Naive thymus-derived CD4-positive, alpha-beta T cell (primary cell): ENCODE measurements around the gene SVIL. TPM values are rescaled to one million over a fixed set of nuclear protein-coding genes. Genes with fewer than 3 reads are reported as not detected.
A peak's percentile ranks its signal among the peaks of the same experiment; 100 is the strongest.
"Not testable (repeated sequence)": the region's sequence is repeated elsewhere in the genome, so short reads cannot be mapped to it uniquely, and the experiment has no call there.

Experiments
- ATAC-seq: fragments of 150-1000 bp; cut with Tn5 transposase; 2 replicates; pipeline ENCODE4 v1.10.0; 2021; ENCODE audit warnings: mild to moderate bottlenecking, moderate library complexity
- CTCF ChIA-PET: fragments of 350-600 bp; sonication (Branson Sonifier 250); formaldehyde crosslinking; loops from one replicate; lab custom pipeline; 2021; ENCODE audit warnings: antibody characterized with exemption; lab: Charles Lee
- POLR2A ChIA-PET: fragments of 350-600 bp; sonication (Branson Sonifier 250); formaldehyde crosslinking; loops from one replicate; lab custom pipeline; 2021; ENCODE audit warnings: antibody characterized with exemption, inconsistent platforms; lab: Charles Lee
- DNase-seq, 9 donors: peaks; one replicate each; pipeline versions ENCODE4 v3.0.0 to v3.0.0-alpha.2; 2020 to 2022; ENCODE audit warnings: mixed read lengths in 1 of 9
- H3K27ac ChIP-seq: one replicate; pipeline ENCODE4 v1.7.0; 2013; ENCODE audit warnings: mild to moderate bottlenecking, low read depth, low read length, moderate library complexity
- H3K27me3 ChIP-seq, 2 donors: one replicate each; pipeline ENCODE4 v1.7.0; 2013; ENCODE audit warnings: low read length in 2 of 2, mild to moderate bottlenecking in 2 of 2, moderate library complexity in 2 of 2; ENCODE audit not compliant: control insufficient read depth in 2 of 2, insufficient read depth in 2 of 2
- H3K36me3 ChIP-seq, 3 experiments: 1 replicate in 2 of 3; 2 replicates in 1 of 3; pipeline ENCODE4 v1.7.0; 2013; ENCODE audit warnings: low read length in 3 of 3, mild to moderate bottlenecking in 3 of 3, moderate library complexity in 1 of 3; ENCODE audit not compliant: insufficient read depth in 3 of 3, control insufficient read depth in 2 of 3
- H3K4me1 ChIP-seq, 2 donors: one replicate each; pipeline ENCODE4 v1.7.0; 2013; ENCODE audit warnings: low read length in 2 of 2, mild to moderate bottlenecking in 2 of 2, moderate library complexity in 1 of 2; ENCODE audit not compliant: control insufficient read depth in 2 of 2, insufficient read depth in 2 of 2
- H3K4me3 ChIP-seq: 2 replicates; pipeline ENCODE4 v1.7.0; 2013; ENCODE audit warnings: mild to moderate bottlenecking, low read length
- H3K9me3 ChIP-seq, 3 experiments: 1 replicate in 2 of 3; 2 replicates in 1 of 3; pipeline ENCODE4 v1.7.0; 2013; ENCODE audit warnings: low read length in 3 of 3; ENCODE audit not compliant: control insufficient read depth in 2 of 3
- H3K27ac Mint-ChIP-seq, 9 donors: one replicate each; pipeline ENCODE4 v1.8.0; 2020 to 2022; ENCODE audit warnings: mixed read lengths in 9 of 9, mild to moderate bottlenecking in 8 of 9, moderate library complexity in 5 of 9, inconsistent platforms in 2 of 9
- H3K27me3 Mint-ChIP-seq, 5 donors: one replicate each; pipeline ENCODE4 v1.8.0; 2021 to 2022; ENCODE audit warnings: mixed read lengths in 5 of 5, mild to moderate bottlenecking in 1 of 5
- H3K36me3 Mint-ChIP-seq, 5 donors: one replicate each; pipeline ENCODE4 v1.8.0; 2020 to 2022; ENCODE audit warnings: mixed read lengths in 5 of 5, mild to moderate bottlenecking in 3 of 5, inconsistent platforms in 1 of 5
- H3K4me1 Mint-ChIP-seq, 7 donors: one replicate each; pipeline ENCODE4 v1.8.0; 2020 to 2022; ENCODE audit warnings: mixed read lengths in 7 of 7, mild to moderate bottlenecking in 3 of 7, inconsistent platforms in 1 of 7
- H3K4me3 Mint-ChIP-seq, 10 donors: one replicate each; pipeline ENCODE4 v1.8.0; 2020 to 2022; ENCODE audit warnings: mild to moderate bottlenecking in 10 of 10, mixed read lengths in 10 of 10, moderate library complexity in 6 of 10, inconsistent platforms in 2 of 10
- H3K9me3 Mint-ChIP-seq, 11 donors: one replicate each; pipeline ENCODE4 v1.8.0; 2020 to 2022; ENCODE audit warnings: mixed read lengths in 11 of 11, mild to moderate bottlenecking in 4 of 11, inconsistent platforms in 1 of 11, moderate library complexity in 1 of 11
- intact Hi-C, 2 donors: fragments of 100-400 bp; cut with micrococcal nuclease; formaldehyde crosslinking; loops; one replicate each; pipeline ENCODE4 v1.15.1; 2023
- polyA plus RNA-seq, 2 donors: library from polyadenylated mRNA; unstranded; fragments of 300-500 nt; fragmentation: Illumina TruSeq; gene quantifications; one replicate each; pipeline ENCODE4 v1.2.3, GENCODE V29; 2021
- total RNA-seq, 6 experiments: library from RNA in 5 of 6; stranded (reverse) in 5 of 6; gene quantifications; 1 replicate in 5 of 6; 2 replicates in 1 of 6; pipeline ENCODE4 v1.2.3 and lab custom pipeline; 2021 to 2026

The SVIL gene
- total and polyA plus RNA-seq, 7 experiments from 2014 or later, result 8.7 to 48.9 (median 20.3) TPM

GRCh38 chr10:29508554-29509244 lies 126.1 kb downstream of the SVIL start:
- no peaks in the 10 kb centered on the region for H3K27me3 Mint-ChIP-seq
- POLR2A ChIA-PET, result no interaction called here
- DNase-seq (no peak), ATAC-seq (no peak)
- peaks cover 0 to 7% (median 0%) of the 10 kb centered on the region in 7 donors for H3K4me1 Mint-ChIP-seq
- no peaks in the 10 kb centered on the region for H3K27me3 ChIP-seq
- CTCF ChIA-PET, result no interaction called here
- H3K4me3 Mint-ChIP-seq, result no peak overlapping the region
- H3K27ac Mint-ChIP-seq, result no peak overlapping the region
- no peaks in the 10 kb centered on the region for H3K9me3 ChIP-seq
- no peaks in the 10 kb centered on the region for H3K4me1 ChIP-seq
- no peak overlapping the region for H3K27ac ChIP-seq
- peaks cover 0 to 38% (median 11%) of the 10 kb centered on the region in 5 donors for H3K36me3 Mint-ChIP-seq
- peaks cover 0 to 10% (median 0%) of the 10 kb centered on the region in 3 experiments for H3K36me3 ChIP-seq
- no peak overlapping the region for H3K4me3 ChIP-seq
- no peaks in the 10 kb centered on the region for H3K9me3 Mint-ChIP-seq
- intact Hi-C loops, result no loop called here

- peaks cover 0 to 35% (median 15%) of the 10 kb centered on the region in 5 donors for H3K36me3 Mint-ChIP-seq
- H3K9me3 ChIP-seq, DNase-seq, intact Hi-C loops, H3K4me3 Mint-ChIP-seq, H3K4me3 ChIP-seq, H3K27ac ChIP-seq, H3K4me1 Mint-ChIP-seq, H3K4me1 ChIP-seq, H3K36me3 ChIP-seq, CTCF ChIA-PET, ATAC-seq, H3K27me3 Mint-ChIP-seq, H3K9me3 Mint-ChIP-seq, H3K27me3 ChIP-seq, POLR2A ChIA-PET: not testable (repeated sequence)
- H3K27ac Mint-ChIP-seq, result peak overlapping the region in 1 of 9 donors; percentile 62
These were observed 127.0 kb downstream of the SVIL start for GRCh38 chr10:29507750-29508149.

DNA sequence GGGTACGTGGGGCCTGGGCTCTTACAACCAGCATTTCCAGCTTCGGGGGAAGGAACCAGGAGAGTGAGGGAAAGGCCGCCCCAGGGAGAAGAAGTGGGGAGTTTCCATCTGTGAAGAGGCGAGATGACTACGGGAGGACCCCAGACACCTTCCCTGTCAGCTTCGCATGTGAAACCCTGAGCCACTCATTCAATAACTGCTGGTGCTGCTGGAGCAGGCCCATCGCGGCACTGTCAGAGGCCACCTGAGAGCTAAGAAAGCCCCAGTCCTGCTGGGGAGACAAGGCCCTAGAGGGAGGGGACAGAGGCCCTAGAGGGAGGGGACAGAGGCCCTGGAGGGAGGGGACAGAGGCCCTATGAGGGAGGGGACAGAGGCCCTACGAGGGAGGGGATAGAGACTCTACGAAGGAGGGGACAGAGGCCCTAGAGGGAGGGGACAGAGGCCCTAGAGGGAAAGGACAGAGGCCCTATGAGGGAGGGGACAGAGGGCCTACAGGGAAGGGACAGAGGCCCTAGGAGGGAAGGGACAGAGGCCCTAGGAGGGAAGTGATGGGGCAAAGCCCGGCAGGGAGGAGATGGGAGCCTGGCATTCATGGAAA lies 128.3 kb downstream of the SVIL start:
- H3K27me3 ChIP-seq, H3K4me1 ChIP-seq, H3K4me1 Mint-ChIP-seq, ATAC-seq, POLR2A ChIA-PET, H3K27ac Mint-ChIP-seq, H3K36me3 ChIP-seq, H3K27me3 Mint-ChIP-seq, H3K9me3 ChIP-seq, H3K4me3 ChIP-seq, intact Hi-C loops, CTCF ChIA-PET, H3K27ac ChIP-seq, H3K9me3 Mint-ChIP-seq, DNase-seq, H3K4me3 Mint-ChIP-seq: not testable (repeated sequence)
- peaks cover 0 to 31% (median 20%) of the 10 kb centered on the region in 5 donors for H3K36me3 Mint-ChIP-seq

DNA sequence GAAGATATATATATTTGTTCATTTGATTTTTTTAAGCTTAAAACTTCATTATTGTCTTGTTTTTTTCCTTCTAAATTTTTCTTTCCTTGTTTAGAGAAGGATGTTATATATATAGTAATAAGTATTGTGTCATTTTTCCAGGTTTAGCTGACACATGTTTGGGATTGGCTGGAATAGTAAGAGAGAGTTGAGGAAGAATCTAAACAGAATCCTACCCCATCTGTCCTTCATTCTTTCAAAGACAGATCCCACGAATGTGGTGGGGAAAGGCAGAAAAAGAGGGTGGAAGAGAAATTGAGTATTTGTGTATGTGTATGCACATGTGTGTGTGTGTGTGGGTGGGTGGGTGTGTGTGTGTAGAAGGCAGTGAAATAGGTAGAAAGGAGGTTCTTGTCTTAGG lies 132.4 kb downstream of the SVIL start:
- H3K36me3 ChIP-seq, result no peaks in the 10 kb centered on the region
- no peaks in the 10 kb centered on the region for H3K9me3 ChIP-seq
- no peaks in the 10 kb centered on the region for H3K27me3 ChIP-seq
- Mint-ChIP-seq H3K4me1 (peaks cover 0 to 4% (median 0%) of the 10 kb centered on the region in 7 donors), H3K27me3 (no peaks in the 10 kb centered on the region), H3K4me3 (no peak overlapping the region), H3K9me3 (no peaks in the 10 kb centered on the region), H3K27ac (peak overlapping the region in 1 of 9 donors; percentile 41), H3K36me3 (peaks cover 0 to 30% (median 23%) of the 10 kb centered on the region in 5 donors)
- DNase-seq (no peak), ATAC-seq (no peak)
- no peak overlapping the region for H3K4me3 ChIP-seq
- CTCF ChIA-PET, result interaction anchor here (0.7 to 1.4 kb wide), 2 partner anchors 15 to 69 kb away, joined by 3 read pairs; no protein-coding TSS in a partner anchor
- H3K4me1 ChIP-seq, result no peaks in the 10 kb centered on the region
- H3K27ac ChIP-seq, result no peak overlapping the region
- intact Hi-C loops, result no loop called here
- POLR2A ChIA-PET, result no interaction called here

DNA sequence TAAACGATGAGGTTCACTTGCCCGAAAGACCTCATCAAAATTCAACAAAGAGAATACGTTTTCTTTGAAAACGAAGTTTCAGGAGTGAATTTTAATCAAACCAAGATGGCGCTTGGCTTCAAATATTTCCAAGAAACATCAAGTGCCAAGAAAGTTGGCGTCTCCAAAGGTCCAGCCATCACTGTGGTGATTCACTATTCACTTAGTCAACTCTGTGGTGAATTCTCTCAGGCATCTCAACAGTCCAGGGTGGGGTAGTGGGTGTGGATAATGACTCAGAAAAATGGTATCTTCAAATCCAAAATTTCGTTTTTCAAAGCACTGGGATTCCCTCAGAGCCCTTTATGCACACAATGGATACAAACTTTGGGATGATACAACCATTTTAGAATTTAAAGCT lies 133.1 kb downstream of the SVIL start:
- DNase-seq, result no peak
- no peak overlapping the region for H3K4me3 Mint-ChIP-seq
- H3K4me3 ChIP-seq, result no peak overlapping the region
- H3K36me3 ChIP-seq, result no peaks in the 10 kb centered on the region
- no peaks in the 10 kb centered on the region for H3K27me3 ChIP-seq
- no peak overlapping the region for H3K27ac ChIP-seq
- no peaks in the 10 kb centered on the region for H3K9me3 Mint-ChIP-seq
- POLR2A ChIA-PET, result no interaction called here
- H3K9me3 ChIP-seq, result no peaks in the 10 kb centered on the region
- peaks cover 0 to 32% (median 22%) of the 10 kb centered on the region in 5 donors for H3K36me3 Mint-ChIP-seq
- peaks cover 0 to 3% (median 0%) of the 10 kb centered on the region in 7 donors for H3K4me1 Mint-ChIP-seq
- no peaks in the 10 kb centered on the region for H3K4me1 ChIP-seq
- CTCF ChIA-PET, result no interaction called here
- intact Hi-C loops, result no loop called here
- H3K27me3 Mint-ChIP-seq, result no peaks in the 10 kb centered on the region
- H3K27ac Mint-ChIP-seq, result no peak overlapping the region
- no peak for ATAC-seq

- peaks cover 0 to 5% (median 0%) of the 10 kb centered on the region in 3 experiments for H3K36me3 ChIP-seq
- ChIA-PET CTCF (no interaction called here), POLR2A (no interaction called here)
- Mint-ChIP-seq H3K27ac (no peak overlapping the region), H3K36me3 (peaks cover 0 to 32% (median 21%) of the 10 kb centered on the region in 5 donors), H3K27me3 (no peaks in the 10 kb centered on the region), H3K4me3 (no peak overlapping the region), H3K9me3 (no peaks in the 10 kb centered on the region), H3K4me1 (peaks cover 0 to 5% (median 0%) of the 10 kb centered on the region in 7 donors)
- ATAC-seq (no peak), DNase-seq (no peak)
- no peak overlapping the region for H3K4me3 ChIP-seq
- no peaks in the 10 kb centered on the region for H3K9me3 ChIP-seq
- H3K27me3 ChIP-seq, result no peaks in the 10 kb centered on the region
- H3K4me1 ChIP-seq, result no peaks in the 10 kb centered on the region
- intact Hi-C loops, result loop anchor here in 1 of 2 donors (5.0 kb wide), 2 partner anchors 53 to 1187 kb away; no protein-coding TSS in a partner anchor
- H3K27ac ChIP-seq, result no peak overlapping the region
These were observed 134.7 kb downstream of the SVIL start for GRCh38 chr10:29499993-29500537.
